NCI-H1417 treated with DMSO at 0.1 percent for 48 hours (cell line): ENCODE data around the gene TBCC.

Experiments
- DNase-seq: peaks from one replicate; lab custom pipeline; 2025; lab: John Stamatoyannopoulos, UW

TBCC gene

DNA sequence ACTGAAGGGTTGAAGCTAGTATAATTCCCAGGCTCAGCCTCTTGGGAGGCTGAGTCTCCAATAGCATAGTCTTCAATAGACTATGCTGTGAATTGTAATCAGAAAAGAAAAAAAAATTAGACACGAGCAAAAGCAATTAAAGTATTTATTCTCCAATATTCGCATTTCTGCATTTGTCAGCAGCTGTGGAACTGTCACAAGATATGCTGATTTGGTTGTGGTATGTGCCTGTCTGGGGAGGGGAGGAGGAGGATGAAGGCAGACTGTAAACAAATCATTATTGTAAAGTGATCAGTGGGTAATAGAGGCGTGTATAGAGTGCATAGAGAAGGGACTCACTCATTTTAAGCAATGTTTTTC, 25.8 kb upstream of the TBCC start:
- DNase-seq: no peak

DNA sequence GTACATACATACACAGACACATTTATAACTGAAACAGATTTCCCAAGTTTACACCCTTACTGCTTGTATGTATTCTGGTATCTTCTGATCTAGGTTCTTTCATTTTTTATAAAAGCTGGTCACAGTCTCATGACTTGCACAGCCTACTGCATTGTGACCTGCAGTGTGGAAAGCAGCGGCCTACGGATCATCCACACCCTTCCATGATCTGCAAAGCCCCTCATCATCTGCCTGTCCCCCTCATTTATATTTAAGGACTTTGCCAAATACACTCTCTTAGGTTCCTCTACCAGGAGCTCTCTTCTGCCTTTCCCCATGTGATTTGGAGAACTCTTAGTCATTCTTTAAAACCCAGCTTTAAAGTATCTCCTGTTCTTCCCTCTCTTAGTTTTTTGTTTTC, 23.9 kb upstream of the TBCC start:
- DNase-seq: no peak

DNA sequence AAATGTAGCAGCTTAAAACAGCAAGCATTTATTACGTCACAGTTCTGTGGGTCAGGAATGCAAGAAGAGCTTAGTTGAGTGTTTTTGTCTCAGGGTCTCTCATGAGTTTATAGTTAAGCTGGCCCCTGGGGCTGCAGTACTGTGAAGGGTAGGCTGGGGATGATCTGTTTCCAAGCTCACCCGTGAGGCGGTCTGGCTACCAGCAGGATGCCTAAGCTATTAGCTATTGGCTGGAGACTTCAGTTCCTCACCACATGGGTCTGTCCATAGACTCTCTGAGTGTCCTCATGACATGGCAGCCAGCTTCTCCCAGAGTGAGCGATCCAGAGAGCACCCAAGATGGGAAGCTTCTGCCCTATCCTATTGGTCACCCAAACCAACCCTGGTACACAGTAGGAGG, 23.1 kb upstream of the TBCC start:
- no peak for DNase-seq

DNA sequence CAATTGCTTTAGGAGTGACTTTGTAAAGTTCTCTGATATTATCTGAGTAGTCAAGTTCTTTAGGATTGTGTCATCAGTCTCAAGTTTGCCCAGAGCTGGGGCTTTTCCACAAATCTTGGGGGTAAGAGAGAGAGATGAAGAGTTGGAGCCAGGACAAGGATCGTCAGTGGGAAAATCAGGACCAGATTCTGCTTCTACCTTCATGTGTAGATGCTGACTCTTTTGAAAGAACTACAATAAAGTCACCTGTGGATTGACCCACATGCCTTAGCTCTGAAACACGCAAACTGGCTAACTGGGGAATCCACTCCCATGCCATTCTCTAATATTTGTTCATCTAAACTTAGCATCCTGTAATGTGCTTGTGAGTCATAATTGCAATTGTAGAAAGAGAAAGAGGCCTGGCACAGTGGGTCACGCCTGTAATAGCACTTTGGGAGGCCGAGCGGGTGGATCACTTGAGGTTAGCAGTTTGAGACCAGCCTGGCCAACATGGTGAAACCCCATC, 20.3 kb upstream of the TBCC start:
- no peak for DNase-seq

DNA sequence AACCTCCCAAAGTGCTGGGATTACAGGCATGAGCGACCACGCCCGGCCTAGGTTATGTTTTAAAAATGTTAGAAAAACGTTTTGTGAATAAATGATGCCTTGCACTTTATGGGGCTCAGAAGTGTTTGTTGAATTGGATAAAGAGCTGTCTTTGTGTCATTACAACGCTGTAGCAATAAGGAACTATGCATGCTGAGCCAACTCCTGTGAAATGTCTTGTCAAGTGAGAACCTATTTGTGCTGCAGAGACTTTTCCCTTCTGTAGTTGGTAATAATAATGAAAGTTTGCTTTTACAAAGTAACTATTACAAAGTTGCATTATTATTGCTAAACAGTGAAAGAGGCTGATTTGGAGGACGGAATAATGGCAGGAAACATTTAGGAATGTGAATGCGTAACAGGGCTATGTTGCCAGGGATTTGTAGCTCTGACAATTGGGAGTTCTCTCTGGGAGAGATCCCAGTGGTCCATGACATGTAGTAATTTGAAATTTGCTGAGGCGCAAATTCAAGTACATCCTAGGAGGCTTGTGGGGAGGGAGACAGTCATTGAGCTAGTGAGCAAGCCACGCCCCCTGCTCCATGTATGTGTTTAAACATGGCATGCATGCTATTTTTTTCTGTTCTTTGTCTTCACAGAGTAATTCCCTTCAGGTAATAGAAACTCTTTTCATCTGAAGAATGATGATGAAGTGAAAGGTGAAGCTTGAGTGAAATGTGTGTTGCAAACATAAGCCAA, 19.2 kb upstream of the TBCC start:
- DNase-seq: no peak

- no peak for DNase-seq
Observed at GRCh38 chr6:42762950-42763349, 17.0 kb upstream of the TBCC start.

DNA sequence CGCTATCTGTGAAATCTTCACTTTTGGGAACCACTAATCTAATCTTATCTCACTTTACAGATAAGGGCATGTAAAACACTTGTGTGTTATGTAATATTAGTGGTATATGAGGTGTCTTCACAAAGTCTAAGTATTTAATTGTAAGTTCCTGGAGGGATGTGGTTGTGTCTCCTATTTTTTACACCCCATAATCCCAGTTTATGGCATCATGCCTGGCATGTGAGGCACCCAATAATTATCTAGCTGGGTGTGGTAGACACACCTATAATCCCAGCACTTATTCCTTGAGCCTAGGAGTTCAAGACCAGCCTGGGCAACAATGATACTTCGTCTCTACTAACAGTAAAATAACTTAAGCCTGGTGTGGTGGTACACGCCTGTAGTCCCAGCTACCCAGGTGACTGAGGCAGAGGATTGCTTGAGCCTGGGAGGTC, 16.5 kb upstream of the TBCC start:
- DNase-seq: no peak

DNA sequence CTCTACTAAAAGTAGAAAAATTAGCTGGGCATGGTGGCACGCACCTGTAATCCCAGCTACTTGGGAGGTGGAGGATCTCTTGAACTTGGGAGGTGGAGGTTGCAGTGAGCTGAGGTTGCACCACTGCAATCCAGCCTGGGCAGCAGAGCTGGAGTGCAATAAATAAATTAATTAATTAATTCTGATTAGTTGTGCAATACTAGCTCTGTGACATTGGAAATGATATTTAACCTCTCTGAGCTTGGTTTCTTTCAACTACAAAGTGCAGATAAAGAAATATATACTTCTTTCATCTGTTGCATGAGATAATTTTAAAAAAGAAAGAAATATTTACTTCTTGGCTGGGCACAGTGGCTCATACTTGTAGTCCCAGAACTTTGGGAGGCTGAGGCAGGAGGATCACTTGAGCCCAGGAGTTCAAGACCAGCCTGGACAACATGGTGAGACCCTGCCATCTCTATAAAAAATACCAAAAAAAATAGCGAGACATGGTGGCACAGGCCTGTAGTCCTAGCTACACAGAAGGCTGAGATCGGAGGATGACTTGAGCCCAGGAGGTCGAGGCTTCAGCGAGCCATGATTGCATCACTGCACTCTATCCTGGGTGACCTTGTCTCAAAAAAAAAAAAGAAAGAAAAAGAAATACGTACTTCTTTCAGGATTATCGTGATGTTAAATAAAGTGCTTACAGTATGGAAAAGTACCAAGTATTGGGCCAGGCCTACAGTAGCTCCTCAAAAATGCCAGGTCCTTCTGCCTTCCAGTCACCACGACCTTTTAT, 15.6 kb upstream of the TBCC start:
- DNase-seq: no peak

GRCh38 chr6:42758756-42759430, 13.0 kb upstream of the TBCC start:
- no peak for DNase-seq

- no peak for DNase-seq
Observed at GRCh38 chr6:42756722-42757121, 10.8 kb upstream of the TBCC start.

DNA sequence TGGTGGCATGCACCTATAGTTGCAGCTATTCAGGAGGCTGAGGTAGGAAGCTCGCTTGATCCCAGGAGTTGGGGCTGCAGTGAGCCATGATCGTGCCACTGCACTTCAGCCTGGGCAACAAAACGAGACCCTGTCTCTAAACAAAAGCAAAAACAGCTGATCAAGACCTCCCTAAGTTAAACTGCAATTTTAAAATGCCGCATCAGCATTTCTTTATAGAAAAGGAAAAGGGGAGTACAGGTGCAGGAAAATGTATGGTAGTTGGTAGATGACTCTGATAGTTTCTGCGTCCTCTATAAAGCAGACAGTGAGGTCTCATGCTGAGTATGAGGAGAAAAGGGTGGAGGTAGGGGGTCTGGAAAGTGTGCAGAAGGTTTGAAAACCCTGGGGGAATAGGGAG, 8.9 kb upstream of the TBCC start:
- DNase-seq: no peak

DNA sequence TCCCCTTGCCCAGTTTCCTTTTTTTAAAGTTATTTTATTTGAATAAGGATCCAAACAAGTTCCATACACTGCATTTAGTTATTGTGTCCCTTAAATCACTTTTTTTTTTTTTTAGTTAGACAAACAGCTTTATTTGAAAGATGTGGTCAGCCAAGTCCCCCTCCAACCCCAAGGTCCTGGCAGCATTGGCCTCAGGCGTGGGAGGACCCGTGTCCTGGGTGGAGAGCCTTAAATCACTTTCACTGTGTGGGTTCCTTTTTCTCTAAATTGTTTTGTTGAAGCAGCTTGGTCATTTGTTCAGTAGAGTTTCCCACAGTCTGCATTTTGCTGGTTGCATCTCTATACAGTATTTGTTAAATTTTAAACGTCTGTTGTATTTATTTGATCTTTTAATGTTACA, 5.2 kb upstream of the TBCC start:
- no peak for DNase-seq

DNA sequence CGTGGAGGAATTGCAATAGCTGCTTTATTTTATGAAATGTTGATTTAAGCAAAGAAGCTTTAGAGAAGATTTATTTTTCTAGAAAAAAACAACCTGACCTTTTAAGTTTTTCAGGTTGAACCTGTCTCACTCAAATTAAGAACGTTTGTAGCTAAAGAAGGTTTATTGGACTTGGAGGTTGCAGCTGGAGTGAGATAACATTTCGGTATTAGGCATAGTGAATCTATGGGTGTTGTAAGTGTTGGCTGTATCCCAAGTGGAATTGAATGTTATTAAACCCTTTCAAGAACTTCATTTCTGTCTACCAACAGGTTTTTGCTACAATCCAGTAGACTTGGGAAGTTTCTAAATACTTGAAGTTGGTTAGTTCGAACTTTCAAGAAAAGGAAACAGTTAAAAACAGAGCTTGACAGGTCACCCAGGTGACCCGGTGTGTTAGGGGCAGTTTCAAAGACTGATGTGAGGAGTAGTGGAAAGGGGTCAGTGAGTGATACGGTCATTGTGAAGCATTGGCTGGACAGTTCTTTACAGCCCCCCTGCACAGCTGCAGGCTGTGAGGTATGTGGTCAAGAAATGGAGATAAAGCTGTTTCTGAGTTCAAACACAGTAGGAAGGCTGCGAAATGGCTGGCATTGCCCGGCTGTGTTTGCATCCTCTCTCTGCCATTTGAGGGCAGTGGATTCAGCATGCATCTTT, 2.4 kb upstream of the TBCC start:
- no peak for DNase-seq

GRCh38 chr6:42746463-42747391, 824 bp upstream of the TBCC start:
- no peak for DNase-seq

GRCh38 chr6:42745083-42745639, 742 bp downstream of the TBCC start:
- DNase-seq: no peak

- DNase-seq: no peak
Observed at GRCh38 chr6:42744351-42744893, 1.5 kb downstream of the TBCC start.

DNA sequence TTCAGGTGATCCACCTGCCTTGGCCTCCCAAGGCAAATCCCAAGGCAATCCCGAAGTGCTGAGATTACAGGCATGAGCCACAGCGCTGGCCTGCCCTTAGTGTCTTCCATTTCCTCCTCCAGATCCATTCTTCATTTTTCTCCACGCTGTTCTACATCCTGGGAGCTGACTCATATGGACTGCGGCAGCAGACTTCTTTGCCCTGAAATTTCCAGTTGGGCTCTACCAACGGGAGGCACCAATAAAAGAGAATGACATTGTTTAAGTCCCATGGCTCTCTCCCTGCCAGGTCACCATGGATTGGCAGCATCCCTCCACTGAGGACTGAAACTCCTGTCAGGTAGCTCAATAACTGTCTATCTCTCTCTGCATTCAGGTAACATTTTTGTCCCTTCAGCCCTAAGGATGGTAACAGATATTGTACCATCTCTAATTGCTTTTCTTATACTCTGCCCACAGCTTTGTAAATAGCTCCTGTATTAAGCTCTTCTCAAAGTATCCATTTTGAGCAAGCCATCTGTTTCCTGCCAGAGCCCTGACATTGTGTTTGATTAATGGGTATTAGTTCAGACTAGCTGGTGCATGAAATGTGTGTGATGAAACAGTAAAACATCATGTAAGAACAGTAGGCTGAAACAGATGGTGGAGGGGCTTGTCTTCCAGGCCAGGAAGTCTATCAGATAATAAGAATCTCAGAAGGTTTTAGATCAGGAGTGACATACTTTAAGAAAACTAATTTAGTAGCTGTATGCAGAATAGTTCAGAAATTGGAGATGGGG, 3.6 kb downstream of the TBCC start:
- DNase-seq: peak; percentile 67

DNA sequence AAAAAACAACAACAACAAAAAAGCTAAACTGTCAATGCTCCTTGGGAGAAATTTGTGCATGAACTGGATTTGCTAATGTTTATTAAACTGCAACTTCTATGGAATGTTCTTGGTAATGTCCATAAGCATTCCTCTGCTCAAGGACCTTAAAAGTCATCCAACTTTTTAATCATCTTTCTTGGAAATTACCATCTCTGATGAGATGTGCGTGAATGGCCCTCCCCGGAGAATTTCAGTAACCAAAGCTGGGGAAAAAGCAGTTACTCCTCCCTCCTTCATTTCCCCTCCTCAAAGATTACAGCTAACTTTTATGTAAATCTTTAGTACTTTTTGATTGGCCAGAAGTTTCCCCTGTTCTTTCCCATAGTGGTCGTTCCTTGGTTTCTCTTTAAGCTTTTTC, 5.2 kb downstream of the TBCC start:
- no peak for DNase-seq

- DNase-seq: no peak
Observed at GRCh38 chr6:42735976-42736375, 9.9 kb downstream of the TBCC start.
